IPS DF 6.9 (cell line): Measurements from ENCODE around the gene FFAR1.

Source experiments
- DNase-seq: peaks from one replicate; pipeline ENCODE4 v3.0.0-alpha.2; 2013; ENCODE audit warnings: low read depth, low spot score
- H3K27ac ChIP-seq: one replicate; pipeline ENCODE4 v1.5.1; 2013; ENCODE audit warnings: low read length, control low read depth
- H3K27me3 ChIP-seq: 2 replicates; pipeline ENCODE4 v1.6.1; 2013; ENCODE audit warnings: mild to moderate bottlenecking, low read length; ENCODE audit not compliant: control insufficient read depth, insufficient read depth
- H3K36me3 ChIP-seq: 2 replicates; pipeline ENCODE4 v1.6.1; 2013; ENCODE audit warnings: low read length; ENCODE audit not compliant: control insufficient read depth, insufficient read depth
- H3K4me1 ChIP-seq: 2 replicates; pipeline ENCODE4 v1.6.1; 2013; ENCODE audit warnings: low read length; ENCODE audit not compliant: control insufficient read depth, insufficient read depth
- H3K4me3 ChIP-seq: 2 replicates; pipeline ENCODE4 v1.5.1; 2013; ENCODE audit warnings: mild to moderate bottlenecking, low read length
- H3K9me3 ChIP-seq: 2 replicates; pipeline ENCODE4 v1.6.1; 2013; ENCODE audit warnings: low read length, inconsistent platforms; ENCODE audit not compliant: control insufficient read depth, insufficient read depth
- WGBS: extraction: QIAGEN DNeasy Blood & Tissue Kit; methylation state at CpG from one replicate; pipeline ENCODE4 v1.1.7; 2013; ENCODE audit warnings: mixed read lengths, missing lambda C conversion rate; ENCODE audit not compliant: insufficient read length, insufficient coverage; 5-methylcytosine and 5-hydroxymethylcytosine counted together

The FFAR1 gene

DNA sequence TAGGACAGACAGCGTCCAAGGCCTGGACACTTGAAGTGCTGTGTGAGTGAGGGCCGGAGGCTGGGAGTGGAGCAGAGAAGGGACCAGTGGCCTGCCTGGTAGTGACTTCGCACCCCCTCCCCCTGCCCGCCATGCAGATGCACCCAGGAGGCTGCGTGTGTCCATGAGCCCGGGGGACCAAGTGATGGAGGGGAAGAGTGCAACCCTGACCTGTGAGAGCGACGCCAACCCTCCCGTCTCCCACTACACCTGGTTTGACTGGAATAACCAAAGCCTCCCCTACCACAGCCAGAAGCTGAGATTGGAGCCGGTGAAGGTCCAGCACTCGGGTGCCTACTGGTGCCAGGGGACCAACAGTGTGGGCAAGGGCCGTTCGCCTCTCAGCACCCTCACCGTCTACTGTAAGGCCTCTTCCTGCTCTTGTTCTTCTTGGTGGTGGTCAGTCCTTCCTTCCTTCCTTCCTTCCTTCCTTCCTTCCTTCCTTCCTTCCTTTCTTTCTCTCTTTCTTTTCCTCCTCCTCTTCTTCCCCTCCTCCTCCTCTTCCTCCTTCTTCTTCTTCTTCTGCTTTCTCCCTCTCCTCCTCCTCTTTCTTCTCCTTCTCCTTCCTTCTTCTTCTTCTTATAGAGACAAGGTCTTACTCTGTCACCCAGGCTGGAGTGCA, 6.0 kb upstream of the FFAR1 start:
- no CpG with 5 or more reads among the region's 14 CpGs for WGBS
- Histone ChIP-seq H3K36me3 (no peaks in the 10 kb centered on the region), H3K4me1 (no peaks in the 10 kb centered on the region), H3K27me3 (no peaks in the 10 kb centered on the region), H3K9me3 (no peaks in the 10 kb centered on the region), H3K4me3 (no peak overlapping the region), H3K27ac (no peak overlapping the region)
- no peak for DNase-seq

- no peaks in the 10 kb centered on the region for H3K9me3 ChIP-seq
- H3K27ac ChIP-seq, result no peak overlapping the region
- WGBS, result no CpG with 5 or more reads among the region's 5 CpGs
- H3K27me3 ChIP-seq, result no peaks in the 10 kb centered on the region
- H3K4me3 ChIP-seq, result no peak overlapping the region
- H3K36me3 ChIP-seq, result no peaks in the 10 kb centered on the region
- no peaks in the 10 kb centered on the region for H3K4me1 ChIP-seq
- DNase-seq, result no peak
These were observed 5.3 kb upstream of the FFAR1 start for GRCh38 chr19:35342430-35342829.

DNA sequence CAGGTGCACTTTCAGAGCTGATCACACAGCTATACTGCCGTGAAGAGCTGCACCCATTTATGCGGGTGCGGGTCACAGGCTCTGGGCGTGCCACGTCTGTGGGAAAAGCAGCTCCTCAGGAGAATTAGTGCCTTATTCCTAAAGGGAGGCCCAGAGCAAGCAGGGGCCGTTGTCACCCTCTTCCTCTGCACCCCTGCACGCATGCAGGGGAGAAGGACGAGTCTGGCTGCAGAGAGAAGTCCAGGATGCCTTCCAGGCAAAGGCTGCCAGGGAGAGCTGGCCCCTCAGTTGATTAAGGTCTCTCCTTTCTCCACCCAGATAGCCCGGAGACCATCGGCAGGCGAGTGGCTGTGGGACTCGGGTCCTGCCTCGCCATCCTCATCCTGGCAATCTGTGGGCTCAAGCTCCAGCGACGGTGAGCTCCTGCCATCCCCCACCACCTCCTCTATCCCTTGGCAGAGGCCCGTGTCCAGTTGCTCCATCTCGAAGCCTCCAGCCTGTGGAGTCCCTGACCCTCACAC, 3.1 kb upstream of the FFAR1 start:
- Histone ChIP-seq H3K4me3 (no peak overlapping the region), H3K4me1 (peaks cover 3% of the 10 kb centered on the region; the same call in 1 of the 2 replicates), H3K27ac (no peak overlapping the region), H3K36me3 (no peaks in the 10 kb centered on the region), H3K9me3 (no peaks in the 10 kb centered on the region), H3K27me3 (no peaks in the 10 kb centered on the region)
- no peak for DNase-seq
- WGBS, result no CpG with 5 or more reads among the region's 17 CpGs

GRCh38 chr19:35345671-35346111, 2.0 kb upstream of the FFAR1 start:
- DNase-seq, result no peak
- Histone ChIP-seq H3K27ac (no peak overlapping the region), H3K27me3 (no peaks in the 10 kb centered on the region), H3K9me3 (no peaks in the 10 kb centered on the region), H3K4me3 (no peak overlapping the region), H3K4me1 (peaks cover 3% of the 10 kb centered on the region; the same call in 1 of the 2 replicates), H3K36me3 (no peaks in the 10 kb centered on the region)
- no CpG with 5 or more reads among the region's 11 CpGs for WGBS

DNA sequence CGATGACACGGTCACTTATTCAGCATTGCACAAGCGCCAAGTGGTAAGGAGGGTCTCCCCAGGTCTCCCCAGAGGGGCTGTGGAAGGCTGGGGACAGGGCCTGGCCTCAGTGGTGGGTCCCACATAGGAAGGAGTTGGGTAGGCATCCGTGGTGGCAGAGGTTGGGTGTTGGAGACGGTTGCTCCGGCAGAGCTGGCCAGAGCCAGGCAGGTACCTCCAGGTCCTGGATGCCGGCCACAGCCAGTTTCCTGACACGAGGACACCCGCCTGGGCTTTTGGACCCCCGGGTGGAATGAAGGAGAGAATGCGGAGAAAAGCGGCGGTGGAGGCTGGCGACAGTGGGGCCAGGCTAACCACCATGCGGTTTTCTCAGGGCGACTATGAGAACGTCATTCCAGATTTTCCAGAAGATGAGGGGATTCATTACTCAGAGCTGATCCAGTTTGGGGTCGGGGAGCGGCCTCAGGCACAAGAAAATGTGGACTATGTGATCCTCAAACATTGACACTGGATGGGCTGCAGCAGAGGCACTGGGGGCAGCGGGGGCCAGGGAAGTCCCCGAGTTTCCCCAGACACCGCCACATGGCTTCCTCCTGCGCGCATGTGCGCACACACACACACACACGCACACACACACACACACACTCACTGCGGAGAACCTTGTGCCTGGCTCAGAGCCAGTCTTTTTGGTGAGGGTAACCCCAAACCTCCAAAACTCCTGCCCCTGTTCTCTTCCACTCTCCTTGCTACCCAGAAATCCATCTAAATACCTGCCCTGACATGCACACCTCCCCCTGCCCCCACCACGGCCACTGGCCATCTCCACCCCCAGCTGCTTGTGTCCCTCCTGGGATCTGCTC, 1.3 kb upstream of the FFAR1 start:
- WGBS, result no CpG with 5 or more reads among the region's 28 CpGs
- H3K4me3 ChIP-seq, result no peak overlapping the region
- no peaks in the 10 kb centered on the region for H3K27me3 ChIP-seq
- no peaks in the 10 kb centered on the region for H3K9me3 ChIP-seq
- no peak for DNase-seq
- H3K36me3 ChIP-seq, result no peaks in the 10 kb centered on the region
- no peak overlapping the region for H3K27ac ChIP-seq
- peaks cover 3% of the 10 kb centered on the region; the same call in 1 of the 2 replicates for H3K4me1 ChIP-seq

DNA sequence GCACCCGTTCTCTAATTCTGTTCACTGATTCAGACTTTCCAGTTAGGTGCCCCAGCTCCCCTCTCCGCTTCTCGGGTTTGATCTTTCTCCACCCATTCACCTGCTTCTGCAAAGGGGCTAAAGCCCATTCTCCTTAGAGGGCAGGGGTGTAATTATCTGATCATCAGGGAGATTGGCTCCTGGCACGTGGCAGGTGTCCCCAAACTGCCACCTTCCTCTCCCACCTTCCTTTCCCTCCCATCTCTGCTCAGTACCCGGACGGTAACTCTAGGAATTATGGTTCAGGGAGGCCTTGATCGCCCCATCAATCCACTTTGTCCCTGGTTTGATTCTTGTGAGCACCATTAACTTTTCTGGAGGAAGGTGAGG, 212 bp downstream of the FFAR1 start:
- Histone ChIP-seq H3K4me3 (no peak overlapping the region), H3K36me3 (no peaks in the 10 kb centered on the region), H3K9me3 (no peaks in the 10 kb centered on the region), H3K27ac (no peak overlapping the region), H3K4me1 (peaks cover 6% of the 10 kb centered on the region), H3K27me3 (no peaks in the 10 kb centered on the region)
- no peak for DNase-seq
- WGBS, result no CpG with 5 or more reads among the region's 7 CpGs

GRCh38 chr19:35348911-35349611, 1.4 kb downstream of the FFAR1 start:
- Histone ChIP-seq H3K27me3 (no peaks in the 10 kb centered on the region), H3K9me3 (no peaks in the 10 kb centered on the region), H3K36me3 (no peaks in the 10 kb centered on the region), H3K27ac (no peak overlapping the region), H3K4me1 (peaks cover 6% of the 10 kb centered on the region), H3K4me3 (no peak overlapping the region)
- no peak for DNase-seq
- WGBS, result no CpG with 5 or more reads among the region's 18 CpGs

GRCh38 chr19:35349614-35350521, 2.2 kb downstream of the FFAR1 start:
- Histone ChIP-seq H3K4me1 (peaks cover 6% of the 10 kb centered on the region), H3K4me3 (no peak overlapping the region), H3K27ac (no peak overlapping the region), H3K27me3 (no peaks in the 10 kb centered on the region), H3K36me3 (no peaks in the 10 kb centered on the region), H3K9me3 (no peaks in the 10 kb centered on the region)
- no peak for DNase-seq
- WGBS, result no CpG with 5 or more reads among the region's 17 CpGs

DNA sequence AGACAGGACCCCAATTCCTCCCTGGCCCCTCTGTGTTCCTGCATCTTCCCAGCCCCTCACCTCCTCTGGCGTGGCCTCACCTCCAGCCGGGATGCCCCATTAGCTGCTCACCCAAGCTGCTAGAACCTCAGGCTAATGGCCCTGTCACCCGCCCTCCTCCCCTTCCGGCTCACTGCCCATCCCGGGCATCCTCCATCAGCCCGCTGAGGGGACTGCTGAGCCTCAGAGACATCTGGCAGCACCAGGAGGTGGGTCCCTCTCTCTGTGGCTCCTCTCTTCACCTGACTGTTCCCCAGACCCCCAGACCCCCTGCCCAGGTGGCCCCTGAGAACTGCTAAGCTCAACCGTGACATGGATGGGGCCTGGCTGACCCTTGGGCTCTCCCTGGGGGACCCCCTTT, 2.9 kb downstream of the FFAR1 start:
- no peak for DNase-seq
- Histone ChIP-seq H3K27me3 (no peaks in the 10 kb centered on the region), H3K4me1 (peaks cover 6% of the 10 kb centered on the region), H3K9me3 (no peaks in the 10 kb centered on the region), H3K36me3 (no peaks in the 10 kb centered on the region), H3K27ac (no peak overlapping the region), H3K4me3 (no peak overlapping the region)
- WGBS, result no CpG with 5 or more reads among the region's 7 CpGs
